Loucy (cell line): ENCODE results near the gene FOLR2.

Source experiments
- EZH2phosphoT487 ChIP-seq: fragments of 200-600 bp; IDR thresholded peaks from 2 replicates; pipeline ENCODE4 v1.6.1; 2018; ENCODE audit warnings: antibody characterized with exemption, mild to moderate bottlenecking, moderate library complexity, borderline replicate concordance
- TF ChIP-seq, protein P1 (sequence below): fragments of 200-600 bp; sonication (generic); conservative IDR thresholded peaks from 2 replicates; pipeline ENCODE4 v1.5.1; 2014; ENCODE audit warnings: mild to moderate bottlenecking, antibody characterized with exemption, low read length

DNA sequence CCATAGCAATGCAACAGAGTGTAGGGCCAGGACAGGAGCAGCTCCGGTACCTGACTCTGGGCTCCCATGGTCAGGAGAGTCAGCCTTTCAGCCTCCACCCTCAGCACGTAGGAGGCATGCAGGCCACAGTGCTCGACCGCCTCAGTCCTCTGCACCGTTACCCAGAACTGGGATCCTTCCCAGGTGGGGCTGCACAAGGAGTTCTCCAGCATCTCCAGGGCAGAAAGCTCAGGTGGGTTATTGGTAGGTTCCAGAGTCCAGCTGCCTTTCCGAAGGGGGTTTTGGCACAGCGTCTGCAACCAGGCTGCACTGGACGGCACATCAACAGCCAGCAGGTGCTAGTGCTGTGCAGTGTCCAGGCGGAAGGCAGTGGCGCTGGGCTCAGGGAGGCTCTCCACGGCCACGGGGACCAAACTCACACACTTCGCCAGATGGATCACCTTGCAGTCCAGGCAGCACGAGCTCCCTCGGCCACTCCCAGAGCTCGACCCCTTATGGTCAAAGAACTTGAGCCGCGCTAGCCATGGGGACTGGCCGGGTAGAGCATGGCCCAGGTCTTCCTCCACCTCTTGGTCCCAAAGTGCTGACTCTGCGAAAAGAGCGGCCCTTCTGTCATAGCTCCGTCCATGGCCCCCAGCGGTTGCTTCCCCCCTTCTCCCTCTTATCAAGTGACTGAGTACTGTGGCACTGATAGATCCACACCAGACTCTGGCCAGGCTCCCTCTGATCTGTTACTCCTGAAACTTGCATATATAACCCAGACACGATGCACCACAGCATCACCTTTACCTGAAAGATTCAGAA, 34.3 kb downstream of the FOLR2 start:
- TF ChIP-seq, protein P1, sequence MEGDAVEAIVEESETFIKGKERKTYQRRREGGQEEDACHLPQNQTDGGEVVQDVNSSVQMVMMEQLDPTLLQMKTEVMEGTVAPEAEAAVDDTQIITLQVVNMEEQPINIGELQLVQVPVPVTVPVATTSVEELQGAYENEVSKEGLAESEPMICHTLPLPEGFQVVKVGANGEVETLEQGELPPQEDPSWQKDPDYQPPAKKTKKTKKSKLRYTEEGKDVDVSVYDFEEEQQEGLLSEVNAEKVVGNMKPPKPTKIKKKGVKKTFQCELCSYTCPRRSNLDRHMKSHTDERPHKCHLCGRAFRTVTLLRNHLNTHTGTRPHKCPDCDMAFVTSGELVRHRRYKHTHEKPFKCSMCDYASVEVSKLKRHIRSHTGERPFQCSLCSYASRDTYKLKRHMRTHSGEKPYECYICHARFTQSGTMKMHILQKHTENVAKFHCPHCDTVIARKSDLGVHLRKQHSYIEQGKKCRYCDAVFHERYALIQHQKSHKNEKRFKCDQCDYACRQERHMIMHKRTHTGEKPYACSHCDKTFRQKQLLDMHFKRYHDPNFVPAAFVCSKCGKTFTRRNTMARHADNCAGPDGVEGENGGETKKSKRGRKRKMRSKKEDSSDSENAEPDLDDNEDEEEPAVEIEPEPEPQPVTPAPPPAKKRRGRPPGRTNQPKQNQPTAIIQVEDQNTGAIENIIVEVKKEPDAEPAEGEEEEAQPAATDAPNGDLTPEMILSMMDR = no peak
- no peak for TF ChIP-seq EZH2phosphoT487
